OCI-M2 (cell line): ENCODE results near the gene CAMKV.
"Not testable (repeated sequence)": the region's sequence is repeated elsewhere in the genome, so short reads cannot be mapped to it uniquely, and the experiment has no call there.

ENCODE experiments used
- DNase-seq: peaks from one replicate; lab custom pipeline; 2025; ENCODE audit not compliant: unreplicated experiment; lab: John Stamatoyannopoulos, UW

The CAMKV gene

GRCh38 chr3:49856181-49857005 is 13.3 kb downstream of the CAMKV start, which contains the start of gene TRAIP:
Gene TRAIP, minus strand, starts transcription at chr3:49856564. Its CDS starts 111 bp downstream, at chr3:49856453.
- DNase-seq, result peak; percentile 86

GRCh38 chr3:49855662-49856061 is 14.0 kb downstream of the CAMKV start:
- no peak for DNase-seq

GRCh38 chr3:49845694-49846093 is 24.0 kb downstream of the CAMKV start:
- DNase-seq, result no peak

- no peak for DNase-seq
Observed at GRCh38 chr3:49844464-49845183, 25.1 kb downstream of the CAMKV start.

GRCh38 chr3:49842843-49843517 is 26.7 kb downstream of the CAMKV start:
- no peak for DNase-seq

- DNase-seq, result no peak
Observed at GRCh38 chr3:49841806-49842205, 27.9 kb downstream of the CAMKV start.

- DNase-seq, result no peak
Observed at GRCh38 chr3:49841126-49841696, 28.5 kb downstream of the CAMKV start.

- DNase-seq, result no peak
Observed at GRCh38 chr3:49840388-49840787, 29.3 kb downstream of the CAMKV start.

- no peak for DNase-seq
Observed at GRCh38 chr3:49839193-49839809, 30.4 kb downstream of the CAMKV start.

GRCh38 chr3:49831341-49831740 is 38.4 kb downstream of the CAMKV start:
- DNase-seq, result no peak

- DNase-seq, result no peak
Observed at GRCh38 chr3:49826016-49826415, 43.7 kb downstream of the CAMKV start.

- not testable (repeated sequence) for DNase-seq
Observed at GRCh38 chr3:49823131-49823530, 46.6 kb downstream of the CAMKV start.

- DNase-seq, result no peak
Observed at GRCh38 chr3:49813497-49814174, 56.1 kb downstream of the CAMKV start, which contains the start of gene UBA7. Gene UBA7, minus strand, starts transcription at chr3:49813953. Its CDS starts 166 bp downstream, at chr3:49813787.

- DNase-seq, result no peak
Observed at GRCh38 chr3:49812916-49813496, 56.7 kb downstream of the CAMKV start.
